GM08714 (cell line): ENCODE results near the gene VPS26A.

Experiments
- H3K4me3 ChIP-seq: fragments of 200-500 bp; sonication (Bioruptor generic); 2 replicates; pipeline ENCODE4 v1.5.1; 2014; ENCODE audit warnings: mild to moderate bottlenecking, low read length, inconsistent platforms
- ZNF274 ChIP-seq: IDR thresholded peaks from 2 replicates; pipeline ENCODE4 v1.6.1; 2012; ENCODE audit warnings: mild to moderate bottlenecking, low read depth, low read length

The VPS26A gene

DNA sequence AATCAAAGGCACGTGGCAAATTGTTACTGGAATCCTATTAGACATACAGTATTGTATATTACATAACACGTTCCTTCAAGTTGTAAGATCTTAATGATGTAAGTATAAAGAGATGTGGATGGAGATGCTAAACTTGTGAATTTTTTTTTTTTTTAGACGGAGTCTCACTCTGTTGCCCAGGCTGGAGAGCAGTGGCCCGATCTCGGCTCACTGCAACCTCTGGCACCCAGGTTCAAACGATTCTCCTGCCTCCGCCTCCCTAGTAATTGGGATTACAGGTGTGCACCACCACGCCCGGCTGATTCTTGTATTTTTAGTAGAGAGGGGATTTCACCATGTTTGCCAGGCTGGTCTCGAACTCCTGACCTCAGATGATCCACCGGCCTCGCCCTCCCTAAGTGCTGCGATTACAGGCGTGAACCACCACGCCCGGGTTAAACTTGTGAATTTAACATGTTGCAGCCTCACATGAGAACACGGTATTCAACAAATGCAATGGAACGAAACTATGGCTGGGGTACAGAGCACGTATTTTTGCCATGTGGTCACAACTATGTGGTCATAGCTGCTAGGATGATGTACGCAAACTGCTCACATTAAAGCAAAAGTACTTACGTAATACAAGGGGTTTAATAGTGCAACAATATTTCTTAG is 55.2 kb downstream of the VPS26A start:
- peak overlapping the region; percentile 90 for H3K4me3 ChIP-seq
- TF ChIP-seq ZNF274, result no peak

DNA sequence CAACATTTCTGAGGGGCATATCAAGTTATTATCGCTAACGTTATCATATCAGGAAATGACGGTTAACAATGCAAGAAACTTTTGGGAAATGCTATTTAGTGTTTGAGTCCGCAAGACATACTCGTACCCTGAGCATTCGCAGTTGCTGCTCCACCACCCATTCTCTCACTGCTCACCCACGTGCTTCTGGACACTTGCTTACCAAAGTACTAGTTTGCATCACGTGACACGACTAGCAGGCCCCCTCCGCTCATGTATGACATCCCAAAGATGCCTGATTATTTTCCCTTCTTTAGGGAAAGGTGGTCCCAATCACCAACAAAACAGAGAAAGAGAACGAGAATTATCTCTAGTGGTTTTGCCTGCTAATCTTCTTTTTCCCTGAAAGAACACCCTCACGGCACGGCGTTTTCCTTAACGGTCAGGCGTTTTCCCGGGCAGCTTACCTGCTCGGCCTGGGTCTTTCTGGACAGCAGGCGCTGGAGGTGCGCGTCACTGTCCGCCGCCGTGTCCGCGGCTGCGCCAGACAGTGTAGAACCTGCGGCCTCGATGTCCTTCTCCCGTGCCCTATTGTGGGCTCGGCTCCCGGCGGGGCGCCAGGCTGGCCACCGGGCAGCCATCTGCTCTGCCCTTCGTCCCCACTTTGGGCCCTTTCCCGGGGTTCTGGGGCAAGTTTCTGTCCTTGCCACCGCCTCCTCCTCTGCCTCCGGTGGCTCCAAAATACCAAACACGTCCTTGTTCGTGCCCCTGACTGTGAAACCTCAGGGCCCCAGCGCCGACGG is 56.0 kb downstream of the VPS26A start, which contains the start of gene SUPV3L1:
SUPV3L1 (plus strand) TSS at position 492 of the 782 bp plus-strand sequence; CDS start at position 550, 58 bp downstream.
- peak within 1 kb of the TSS; percentile 90 for H3K4me3 ChIP-seq
- no peak for TF ChIP-seq ZNF274

GRCh38 chr10:69180525-69181204 is 56.7 kb downstream of the VPS26A start:
- no peak for TF ChIP-seq ZNF274
- H3K4me3 ChIP-seq, result peak overlapping the region; percentile 90

- TF ChIP-seq ZNF274, result no peak
- peak overlapping the region; percentile 90 for H3K4me3 ChIP-seq
Observed at GRCh38 chr10:69181433-69181832, 57.5 kb downstream of the VPS26A start.

DNA sequence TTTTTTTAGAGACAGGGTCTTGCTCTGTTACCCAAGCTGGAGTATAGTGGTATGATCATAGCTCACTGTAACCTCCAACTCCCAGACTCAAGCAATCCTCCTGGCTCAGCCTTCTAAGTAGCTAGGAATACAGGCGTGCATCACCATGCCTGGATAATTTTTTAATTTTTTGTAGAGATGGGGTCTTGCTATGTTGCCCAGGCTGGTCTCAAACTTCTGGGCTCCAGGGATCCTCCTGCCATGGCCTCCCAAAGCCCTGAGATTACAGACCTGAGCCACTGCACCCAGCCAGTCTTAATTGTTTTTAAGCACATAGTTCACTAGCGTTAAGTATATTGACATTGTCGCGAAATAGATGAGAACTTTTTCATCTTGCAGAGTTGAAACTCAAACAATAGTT is 58.0 kb downstream of the VPS26A start:
- TF ChIP-seq ZNF274, result no peak
- H3K4me3 ChIP-seq, result no peak overlapping the region

- no peak for TF ChIP-seq ZNF274
- no peak overlapping the region for H3K4me3 ChIP-seq
Observed at GRCh38 chr10:69186524-69186923, 62.5 kb downstream of the VPS26A start.

GRCh38 chr10:69201045-69201444 is 77.1 kb downstream of the VPS26A start:
- H3K4me3 ChIP-seq, result no peak overlapping the region
- TF ChIP-seq ZNF274, result no peak

DNA sequence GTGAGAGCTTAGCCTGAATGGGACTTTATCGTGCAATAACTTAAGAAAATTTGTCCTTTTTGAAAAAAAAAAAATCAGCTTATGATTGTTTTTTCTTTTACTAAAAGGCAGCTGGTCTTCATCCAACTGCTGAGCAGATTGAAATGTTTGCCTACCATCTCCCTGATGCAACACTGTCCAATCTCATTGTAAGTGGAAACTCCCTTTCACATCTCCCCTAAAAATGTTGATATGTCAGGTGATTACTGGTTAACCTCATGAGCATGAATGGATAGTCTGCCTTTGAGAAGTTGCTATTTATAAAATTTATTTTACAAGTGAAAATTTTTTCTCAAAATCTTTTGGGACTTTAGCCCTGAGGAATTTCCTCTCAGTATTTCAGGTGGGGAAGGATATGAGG is 78.4 kb downstream of the VPS26A start:
- no peak for TF ChIP-seq ZNF274
- H3K4me3 ChIP-seq, result no peak overlapping the region

- no peak overlapping the region for H3K4me3 ChIP-seq
- no peak for TF ChIP-seq ZNF274
Observed at GRCh38 chr10:69208761-69209160, 84.8 kb downstream of the VPS26A start.

DNA sequence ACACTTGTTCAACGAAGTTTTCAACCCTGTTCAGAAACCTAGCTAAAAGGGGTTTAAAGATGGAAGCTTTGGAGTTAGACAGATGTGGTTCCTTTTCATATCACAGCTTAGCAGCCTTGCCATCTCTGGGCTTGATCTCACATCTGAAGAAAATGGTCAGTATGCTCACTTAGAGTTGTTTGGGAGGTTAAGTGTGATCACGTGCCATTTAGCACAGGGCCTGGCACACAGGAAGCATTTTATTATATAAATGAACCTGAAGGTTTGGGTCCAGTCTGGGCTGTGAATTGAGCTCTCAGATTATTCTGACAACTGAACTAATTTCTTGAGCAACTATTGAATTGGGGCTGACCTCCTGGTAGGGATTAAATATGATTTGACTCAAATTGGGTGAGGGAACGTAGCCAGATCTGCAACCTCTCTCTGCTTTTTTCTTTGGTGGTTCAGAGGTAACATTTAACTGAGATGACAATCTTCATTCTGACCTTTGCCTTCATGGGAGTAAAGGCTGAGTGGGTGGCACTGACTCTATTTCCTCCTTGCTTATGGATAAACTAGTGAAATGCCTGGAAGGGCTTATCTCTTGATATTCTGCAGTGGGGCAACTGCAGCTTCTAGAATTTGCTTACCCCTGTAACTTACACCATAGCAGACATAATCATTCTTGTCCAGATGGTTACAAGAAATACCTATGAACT is 86.0 kb downstream of the VPS26A start:
- H3K4me3 ChIP-seq, result no peak overlapping the region
- no peak for TF ChIP-seq ZNF274

DNA sequence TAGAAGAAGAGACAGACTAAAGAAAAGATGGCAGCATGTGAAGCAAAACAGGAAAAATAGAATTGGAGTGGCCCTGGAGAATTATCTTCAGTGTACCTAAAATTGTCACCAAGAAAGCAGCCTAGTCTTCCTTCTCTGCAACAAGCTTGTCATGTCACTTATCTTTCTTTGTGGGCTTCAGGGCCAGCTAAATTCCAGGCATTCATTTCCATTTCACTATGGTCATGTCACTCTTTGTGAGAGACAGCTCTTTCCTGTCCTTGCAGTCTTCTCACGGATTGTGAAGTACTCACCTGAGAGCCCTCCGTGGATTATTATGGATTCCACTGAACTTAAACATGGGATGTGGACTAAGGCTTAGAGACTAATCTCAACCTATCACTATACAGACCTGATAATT is 87.1 kb downstream of the VPS26A start:
- no peak for TF ChIP-seq ZNF274
- no peak overlapping the region for H3K4me3 ChIP-seq

DNA sequence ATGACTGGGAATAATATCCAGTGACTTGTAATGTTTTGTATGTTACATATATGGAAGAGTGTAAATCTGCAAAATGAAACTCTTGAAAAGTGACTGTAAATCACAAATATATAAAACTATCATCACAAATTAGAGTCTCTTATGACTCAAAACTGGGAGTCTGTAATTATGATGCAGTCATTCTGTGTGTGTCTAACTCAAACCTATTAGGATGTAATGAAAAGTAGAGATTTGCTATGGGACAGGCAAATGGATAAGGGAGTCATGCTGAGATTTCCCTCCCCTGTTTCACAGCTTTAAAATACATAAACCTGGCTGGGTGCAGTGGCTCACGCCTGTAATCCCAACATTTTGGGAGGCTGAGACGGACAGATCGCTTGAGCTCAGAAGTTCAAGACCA is 87.5 kb downstream of the VPS26A start:
- no peak overlapping the region for H3K4me3 ChIP-seq
- no peak for TF ChIP-seq ZNF274

DNA sequence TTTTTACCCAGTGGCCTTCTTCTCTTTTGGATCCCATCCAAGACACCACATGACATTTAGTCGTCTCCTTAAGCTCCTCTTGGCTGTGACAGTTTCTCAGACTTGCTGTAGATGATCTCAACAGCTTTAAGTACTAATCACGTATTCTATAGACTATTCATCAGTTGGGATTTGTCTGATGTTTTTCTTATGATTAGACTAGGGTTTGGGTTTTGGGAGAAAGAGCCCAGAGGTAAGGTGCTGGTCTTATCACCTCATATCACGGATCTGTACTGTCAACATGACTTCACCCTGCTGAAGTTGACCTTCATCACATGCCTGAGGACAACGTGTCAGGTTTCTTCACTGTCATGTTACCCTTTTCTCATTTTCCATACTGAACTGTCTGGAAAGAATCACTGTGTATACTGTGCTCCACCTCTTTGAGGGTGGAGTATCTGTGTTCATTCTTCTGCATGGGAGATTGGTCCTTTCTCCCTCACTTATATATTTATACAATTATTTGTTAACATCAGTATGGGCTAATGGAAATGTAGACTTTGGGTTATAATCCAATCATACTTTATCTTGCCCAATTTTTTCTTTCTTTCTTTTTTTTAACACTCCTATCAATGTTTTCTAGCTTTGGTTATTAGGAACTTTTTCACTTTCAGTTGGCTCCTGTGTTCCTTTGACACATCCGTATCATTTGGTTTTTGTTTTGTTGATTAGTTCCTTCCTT is 89.8 kb downstream of the VPS26A start:
- TF ChIP-seq ZNF274, result no peak
- no peak overlapping the region for H3K4me3 ChIP-seq
